Measurements from ENCODE around the gene GADD45B. TPM values are rescaled to one million over a fixed set of nuclear protein-coding genes. Genes with fewer than 3 reads are reported as not detected.

The GADD45B gene
- total and polyA plus RNA-seq, 2 of the 4 experiments (the other 2 are of a cell fraction): 30.1 to 106 TPM

- Histone ChIP-seq H3K4me2 (ENCODE audit: low read depth, low read length) (no peak overlapping the region), H3K36me3 (ENCODE audit: control insufficient read depth, insufficient read depth, low read length) (no peaks in the 10 kb centered on the region), H3K9me3 (ENCODE audit: control insufficient read depth, insufficient read depth, low read length) (no peaks in the 10 kb centered on the region), H3K14ac (replicated peaks; ENCODE audit: low read depth, low read length) (no peak overlapping the region), H4K5ac (ENCODE audit: low read depth, low read length) (no peak overlapping the region), H2AFZ (replicated peaks; ENCODE audit: low read length, poor library complexity) (no peak overlapping the region), H3K79me1 (ENCODE audit: low read depth in 1 of 2, low read length in 2 of 2) (no peaks in the 10 kb centered on the region), H2BK5ac (ENCODE audit: low read depth, low read length, poor library complexity, severe bottlenecking) (no peak overlapping the region), H3K56ac (ENCODE audit: extremely low read depth, insufficient read depth, low read length) (no peak overlapping the region), H4K20me1 (ENCODE audit: insufficient read depth, low read length) (no peaks in the 10 kb centered on the region), H3K18ac (ENCODE audit: low read depth, low read length) (no peak overlapping the region), H2AK5ac (ENCODE audit: low read depth, low read length) (no peak overlapping the region), H2BK120ac (ENCODE audit: low read depth, low read length) (0 out of 2 replicates have a peak overlapping the region, but pooled peaks have one; percentile 19), H3K9ac (ENCODE audit: low read depth, low read length) (no peak overlapping the region), H2BK15ac (ENCODE audit: low read depth, low read length) (no peak overlapping the region), H3K4ac (ENCODE audit: low read depth, low read length) (no peak overlapping the region), H3K4me1 (ENCODE audit: control insufficient read depth, insufficient read depth, low read length) (peaks cover 2% of the 10 kb centered on the region; the same call in 1 of the 2 replicates), H3K4me3 (ENCODE audit: insufficient read depth, low read depth, low read length) (no peak overlapping the region), H3K27me3 (ENCODE audit: control insufficient read depth, insufficient read depth, low read length) (no peaks in the 10 kb centered on the region), H3K9me1 (ENCODE audit: insufficient read depth, low read length) (0 out of 2 replicates have a peak, but pooled peaks cover 2% of the 10 kb centered on the region), H3K23ac (ENCODE audit: low read depth, low read length) (no peak overlapping the region), H2AK9ac (replicated peaks; ENCODE audit: low read depth, low read length, poor library complexity) (peak overlapping the region; percentile 52), H4K8ac (ENCODE audit: low read depth in 2 of 2, low read length in 2 of 2) (no peak overlapping the region), H2BK20ac (ENCODE audit: low read depth, low read length) (no peak overlapping the region), H4K91ac (ENCODE audit: insufficient read depth, low read depth, low read length) (no peak overlapping the region), H3K27ac (ENCODE audit: insufficient read depth, low read length) (no peak overlapping the region)
- ChIA-PET POLR2A (ENCODE audit: unreplicated experiment) (no interaction called here), CTCF (no interaction called here)
- in situ Hi-C loops (cut with MboI; ENCODE audit: low sequenced_read_pairs) (no loop called here), intact Hi-C loops (cut with micrococcal nuclease) (no loop called here), dilution Hi-C loops (cut with HindIII; ENCODE audit: low sequenced_read_pairs, unreplicated experiment) (no loop called here)
- DNase-seq (no peak), ATAC-seq (ENCODE audit: low read depth) (no peak)
- TF ChIP-seq USF2 (IDR thresholded peaks at IDR 0.05; ENCODE audit: low read depth, low read length) (no peak), NFE2L2 (IDR thresholded peaks at IDR 0.05; ENCODE audit: low read depth, low read length) (no peak), ELK1 (IDR thresholded peaks at IDR 0.05; ENCODE audit: borderline replicate concordance, low read depth, low read length) (no peak), CEBPB (IDR thresholded peaks at IDR 0.05; ENCODE audit: low read depth, low read length) (no peak), FOS (IDR thresholded peaks at IDR 0.05; ENCODE audit: low read depth, low read length) (no peak), MAFK (IDR thresholded peaks at IDR 0.05; ENCODE audit: low read depth, low read length) (no peak), SMC3 (IDR thresholded peaks at IDR 0.05; ENCODE audit: low read depth, low read length) (no peak), MAZ (IDR thresholded peaks at IDR 0.05; ENCODE audit: borderline replicate concordance, low read depth, low read length) (no peak), RCOR1 (IDR thresholded peaks at IDR 0.05; ENCODE audit: insufficient replicate concordance, low read length) (no peak), POLR2A (IDR thresholded peaks at IDR 0.05; ENCODE audit: low read depth, low read length) (no peak), BHLHE40 (IDR thresholded peaks at IDR 0.05; ENCODE audit: low read depth, low read length) (no peak), RAD21 (IDR thresholded peaks at IDR 0.05; ENCODE audit: low read length) (no peak)
- WGBS, 2 experiments (ENCODE audit: extremely low coverage in 2 of 2, insufficient read length in 1 of 2): no CpG with 5 or more reads among the region's 8 CpGs
- BruUV-seq (replicated peaks): no TSS peak
These were observed 33.2 kb downstream of the GADD45B start for GRCh38 chr19:2509096-2509495.

All from IMR-90 (cell line).